SU-DHL-6 (cell line): ENCODE measurements around the gene ABCA4.

ENCODE experiments used
- CTCF ChIP-seq: fragments of 200-600 bp; sonication (generic); IDR thresholded peaks from one replicate; pipeline ENCODE4 v1.5.1; 2017; ENCODE audit warnings: antibody characterized with exemption, mild to moderate bottlenecking, low read length, moderate library complexity; ENCODE audit not compliant: insufficient read depth, poor library complexity, severe bottlenecking
- EZH2phosphoT487 ChIP-seq: fragments of 200-600 bp; sonication (generic), shearing (Covaris generic); conservative IDR thresholded peaks from 2 replicates; pipeline ENCODE4 v1.6.1; 2018; ENCODE audit warnings: mild to moderate bottlenecking, antibody characterized with exemption, low read length, moderate library complexity, mixed read lengths

GRCh38 chr1:94058766-94059165, 62.2 kb downstream of the ABCA4 start:
- TF ChIP-seq CTCF, result no peak
- no peak for TF ChIP-seq EZH2phosphoT487
